ENCODE data around the gene ERF. TPM values are rescaled to one million over a fixed set of nuclear protein-coding genes. Genes with fewer than 3 reads are reported as not detected.

The ERF gene
- polyA plus RNA-seq, 2 of the 4 experiments (the other 2 are of a cell fraction) = 103 to 120 TPM

DNA sequence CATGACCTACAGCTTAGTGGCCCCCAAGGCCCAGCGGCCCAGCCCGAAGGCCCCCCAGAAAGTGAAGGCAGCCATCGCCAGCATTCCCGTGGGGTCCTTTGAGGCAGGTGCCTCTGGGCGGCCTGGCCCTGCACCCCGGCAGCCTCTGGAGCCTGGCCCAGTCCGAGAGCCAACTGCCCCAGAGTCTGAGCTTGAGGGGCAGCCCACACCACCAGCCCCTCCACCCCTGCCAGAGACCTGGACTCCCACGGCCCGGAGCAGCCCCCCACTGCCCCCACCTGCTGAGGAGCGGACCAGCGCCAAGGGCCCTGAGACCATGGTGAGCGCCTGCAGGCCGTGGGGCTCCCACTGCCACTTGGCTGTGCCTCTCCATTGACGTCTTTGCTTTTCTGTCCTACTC is 38.0 kb upstream of the ERF start:
- DNase-seq (ENCODE audit: low read depth in 1 of 2, low spot score in 1 of 2) = no peak
- 97% methylated on average over 14 of the region's 14 CpGs for WGBS (ENCODE audit: missing lambda C conversion rate)
- FAIRE-seq = no peak
- H3K27ac ChIP-seq = no peak overlapping the region
- H3K4me2 ChIP-seq = no peak overlapping the region
- no peak for TF ChIP-seq FOSL2 (IDR thresholded peaks at IDR 0.05)
- no peak for TF ChIP-seq FOSL2 (CRISPR knock-in tag; IDR thresholded peaks at IDR 0.05)
- peak in 1 of 2 experiments; percentile 23; a peak in 1 of 5 replicates for TF ChIP-seq JUN (IDR thresholded peaks at IDR 0.05)
- ChIA-PET POLR2A (interaction anchor here (1.5 kb wide), 1 partner anchor 9 kb away, joined by 4 read pairs; the partner anchor contains the start of genes PAFAH1B3 and PRR19), CTCF (interaction anchor here (0.7 to 23.7 kb wide), 13 partner anchors 7 to 191 kb away, joined by 3 to 616 read pairs (median 6); partner anchors contain the start of genes GSK3A, PAFAH1B3, POU2F2 and PRR19)
- H3K4me3 ChIP-seq = no peak overlapping the region
- H3K4me1 ChIP-seq = peaks cover 8% of the 10 kb centered on the region
- no peak for ATAC-seq
- H3K9me3 ChIP-seq = no peaks in the 10 kb centered on the region

DNA sequence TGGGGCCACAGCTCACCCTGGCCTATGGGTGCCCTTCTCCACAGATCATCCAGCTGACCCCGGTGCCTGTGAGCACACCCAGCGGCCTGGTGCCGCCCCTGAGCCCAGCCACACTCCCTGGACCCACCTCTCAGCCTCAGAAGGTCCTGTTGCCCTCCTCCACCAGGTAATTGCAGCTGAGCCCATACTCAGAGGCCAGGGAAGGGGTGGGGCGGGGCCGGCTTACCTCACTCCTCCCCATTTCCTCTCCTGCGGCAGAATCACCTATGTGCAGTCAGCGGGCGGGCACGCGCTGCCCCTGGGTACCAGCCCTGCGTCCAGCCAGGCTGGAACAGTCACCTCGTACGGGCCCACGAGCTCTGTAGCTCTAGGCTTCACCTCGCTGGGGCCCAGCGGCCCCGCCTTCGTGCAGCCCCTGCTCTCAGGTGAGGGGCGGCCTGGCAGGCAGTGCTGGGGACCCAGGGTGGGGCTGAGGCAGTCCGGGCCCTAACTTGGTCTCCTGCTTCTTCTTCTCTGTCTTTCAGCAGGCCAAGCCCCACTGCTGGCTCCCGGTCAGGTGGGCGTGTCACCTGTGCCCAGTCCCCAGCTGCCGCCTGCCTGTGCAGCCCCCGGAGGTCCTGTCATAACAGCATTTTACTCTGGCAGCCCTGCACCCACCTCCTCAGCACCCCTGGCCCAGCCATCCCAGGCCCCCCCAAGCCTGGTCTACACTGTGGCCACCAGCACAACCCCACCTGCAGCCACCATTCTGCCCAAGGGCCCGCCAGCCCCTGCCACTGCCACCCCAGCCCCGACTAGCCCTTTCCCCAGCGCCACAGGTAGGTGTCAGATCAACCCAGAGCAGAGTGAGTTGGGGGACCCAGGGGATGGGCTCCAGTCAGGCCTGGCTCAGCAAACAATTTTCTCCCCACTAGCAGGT is 37.4 kb upstream of the ERF start:
- DNase-seq (ENCODE audit: low read depth in 1 of 2, low spot score in 1 of 2) (no peak), ATAC-seq (no peak), FAIRE-seq (no peak)
- TF ChIP-seq RAD21 (conservative IDR thresholded peaks at IDR 0.05 in 1 of 2, IDR thresholded peaks at IDR 0.05 in 1 of 2) (no peak), FOXS1 (CRISPR knock-in tag; IDR thresholded peaks at IDR 0.05) (no peak), NPAS2 (CRISPR knock-in tag; IDR thresholded peaks at IDR 0.05; ENCODE audit: borderline replicate concordance) (no peak), HEYL (CRISPR knock-in tag; IDR thresholded peaks at IDR 0.05) (no peak), HOXB13 (CRISPR knock-in tag; IDR thresholded peaks at IDR 0.05; ENCODE audit: low read depth) (no peak), MAFK (IDR thresholded peaks at IDR 0.05; ENCODE audit: partially characterized antibody) (no peak), PHF8 (IDR thresholded peaks at IDR 0.05; ENCODE audit: borderline replicate concordance, low read depth) (no peak), PBX3 (IDR thresholded peaks at IDR 0.05) (no peak), CBX2 (IDR thresholded peaks at IDR 0.05; ENCODE audit: borderline replicate concordance, low read depth) (no peak), ZSCAN20 (CRISPR knock-in tag; IDR thresholded peaks at IDR 0.05) (no peak), SREBF2 (IDR thresholded peaks at IDR 0.05) (no peak), RFX5 (IDR thresholded peaks at IDR 0.05) (no peak), KDM1A (IDR thresholded peaks at IDR 0.05; ENCODE audit: low read depth) (no peak), HOXB5 (CRISPR knock-in tag; IDR thresholded peaks at IDR 0.05) (no peak)
- TF ChIP-seq, protein P1, sequence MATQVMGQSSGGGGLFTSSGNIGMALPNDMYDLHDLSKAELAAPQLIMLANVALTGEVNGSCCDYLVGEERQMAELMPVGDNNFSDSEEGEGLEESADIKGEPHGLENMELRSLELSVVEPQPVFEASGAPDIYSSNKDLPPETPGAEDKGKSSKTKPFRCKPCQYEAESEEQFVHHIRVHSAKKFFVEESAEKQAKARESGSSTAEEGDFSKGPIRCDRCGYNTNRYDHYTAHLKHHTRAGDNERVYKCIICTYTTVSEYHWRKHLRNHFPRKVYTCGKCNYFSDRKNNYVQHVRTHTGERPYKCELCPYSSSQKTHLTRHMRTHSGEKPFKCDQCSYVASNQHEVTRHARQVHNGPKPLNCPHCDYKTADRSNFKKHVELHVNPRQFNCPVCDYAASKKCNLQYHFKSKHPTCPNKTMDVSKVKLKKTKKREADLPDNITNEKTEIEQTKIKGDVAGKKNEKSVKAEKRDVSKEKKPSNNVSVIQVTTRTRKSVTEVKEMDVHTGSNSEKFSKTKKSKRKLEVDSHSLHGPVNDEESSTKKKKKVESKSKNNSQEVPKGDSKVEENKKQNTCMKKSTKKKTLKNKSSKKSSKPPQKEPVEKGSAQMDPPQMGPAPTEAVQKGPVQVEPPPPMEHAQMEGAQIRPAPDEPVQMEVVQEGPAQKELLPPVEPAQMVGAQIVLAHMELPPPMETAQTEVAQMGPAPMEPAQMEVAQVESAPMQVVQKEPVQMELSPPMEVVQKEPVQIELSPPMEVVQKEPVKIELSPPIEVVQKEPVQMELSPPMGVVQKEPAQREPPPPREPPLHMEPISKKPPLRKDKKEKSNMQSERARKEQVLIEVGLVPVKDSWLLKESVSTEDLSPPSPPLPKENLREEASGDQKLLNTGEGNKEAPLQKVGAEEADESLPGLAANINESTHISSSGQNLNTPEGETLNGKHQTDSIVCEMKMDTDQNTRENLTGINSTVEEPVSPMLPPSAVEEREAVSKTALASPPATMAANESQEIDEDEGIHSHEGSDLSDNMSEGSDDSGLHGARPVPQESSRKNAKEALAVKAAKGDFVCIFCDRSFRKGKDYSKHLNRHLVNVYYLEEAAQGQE (IDR thresholded peaks at IDR 0.05) = no peak
- TF ChIP-seq, protein P2, sequence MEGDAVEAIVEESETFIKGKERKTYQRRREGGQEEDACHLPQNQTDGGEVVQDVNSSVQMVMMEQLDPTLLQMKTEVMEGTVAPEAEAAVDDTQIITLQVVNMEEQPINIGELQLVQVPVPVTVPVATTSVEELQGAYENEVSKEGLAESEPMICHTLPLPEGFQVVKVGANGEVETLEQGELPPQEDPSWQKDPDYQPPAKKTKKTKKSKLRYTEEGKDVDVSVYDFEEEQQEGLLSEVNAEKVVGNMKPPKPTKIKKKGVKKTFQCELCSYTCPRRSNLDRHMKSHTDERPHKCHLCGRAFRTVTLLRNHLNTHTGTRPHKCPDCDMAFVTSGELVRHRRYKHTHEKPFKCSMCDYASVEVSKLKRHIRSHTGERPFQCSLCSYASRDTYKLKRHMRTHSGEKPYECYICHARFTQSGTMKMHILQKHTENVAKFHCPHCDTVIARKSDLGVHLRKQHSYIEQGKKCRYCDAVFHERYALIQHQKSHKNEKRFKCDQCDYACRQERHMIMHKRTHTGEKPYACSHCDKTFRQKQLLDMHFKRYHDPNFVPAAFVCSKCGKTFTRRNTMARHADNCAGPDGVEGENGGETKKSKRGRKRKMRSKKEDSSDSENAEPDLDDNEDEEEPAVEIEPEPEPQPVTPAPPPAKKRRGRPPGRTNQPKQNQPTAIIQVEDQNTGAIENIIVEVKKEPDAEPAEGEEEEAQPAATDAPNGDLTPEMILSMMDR (IDR thresholded peaks at IDR 0.05) = no peak
- TF ChIP-seq, protein P3, sequence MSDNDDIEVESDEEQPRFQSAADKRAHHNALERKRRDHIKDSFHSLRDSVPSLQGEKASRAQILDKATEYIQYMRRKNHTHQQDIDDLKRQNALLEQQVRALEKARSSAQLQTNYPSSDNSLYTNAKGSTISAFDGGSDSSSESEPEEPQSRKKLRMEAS (IDR thresholded peaks at IDR 0.05) = no peak
- TF ChIP-seq, protein P4, sequence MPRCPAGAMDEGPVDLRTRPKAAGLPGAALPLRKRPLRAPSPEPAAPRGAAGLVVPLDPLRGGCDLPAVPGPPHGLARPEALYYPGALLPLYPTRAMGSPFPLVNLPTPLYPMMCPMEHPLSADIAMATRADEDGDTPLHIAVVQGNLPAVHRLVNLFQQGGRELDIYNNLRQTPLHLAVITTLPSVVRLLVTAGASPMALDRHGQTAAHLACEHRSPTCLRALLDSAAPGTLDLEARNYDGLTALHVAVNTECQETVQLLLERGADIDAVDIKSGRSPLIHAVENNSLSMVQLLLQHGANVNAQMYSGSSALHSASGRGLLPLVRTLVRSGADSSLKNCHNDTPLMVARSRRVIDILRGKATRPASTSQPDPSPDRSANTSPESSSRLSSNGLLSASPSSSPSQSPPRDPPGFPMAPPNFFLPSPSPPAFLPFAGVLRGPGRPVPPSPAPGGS (IDR thresholded peaks at IDR 0.05) = no peak
- H3K4me1 ChIP-seq = peaks cover 8% of the 10 kb centered on the region
- CTCF ChIA-PET = interaction anchor here (0.5 to 23.7 kb wide), 13 partner anchors 8 to 210 kb away, joined by 3 to 616 read pairs (median 4); partner anchors contain the start of genes GSK3A, PAFAH1B3, POU2F2 and PRR19
- POLR2A ChIA-PET = interaction anchor here (1.5 kb wide), 1 partner anchor 10 kb away, joined by 4 read pairs; the partner anchor contains the start of genes PAFAH1B3 and PRR19
- H3K9me3 ChIP-seq = no peaks in the 10 kb centered on the region
- H3K4me3 ChIP-seq = no peak overlapping the region
- no peak overlapping the region for H3K4me2 ChIP-seq
- 92% methylated on average over 27 of the region's 27 CpGs for WGBS (ENCODE audit: missing lambda C conversion rate)
- no peak overlapping the region for H3K27ac ChIP-seq

All from A549 (cell line).